SU-DHL-6 (cell line): ENCODE results near the gene LFNG.

ENCODE experiments used
- H2AFZ ChIP-seq: fragments of 200-600 bp; sonication (generic); 2 replicates; pipeline ENCODE4 v1.6.1; 2014; ENCODE audit warnings: low read depth, mild to moderate bottlenecking, moderate library complexity, mixed read lengths, antibody characterized with exemption, low read length; ENCODE audit not compliant: severe bottlenecking
- H3F3A ChIP-seq: fragments of 200-600 bp; shearing (Covaris generic); 2 replicates; pipeline ENCODE4 v1.6.0; 2016; ENCODE audit warnings: antibody characterized with exemption, mild to moderate bottlenecking; ENCODE audit not compliant: insufficient read depth
- H3K27ac ChIP-seq: fragments of 200-600 bp; sonication (generic); 2 replicates; pipeline ENCODE4 v1.5.1; 2016; ENCODE audit warnings: low read depth, mild to moderate bottlenecking, low read length, moderate library complexity, mixed read lengths
- H3K27me3 ChIP-seq: fragments of 200-600 bp; sonication (generic), shearing (Covaris generic); 2 replicates; pipeline ENCODE4 v1.6.0; 2014; ENCODE audit warnings: mild to moderate bottlenecking, low read length
- H3K36me3 ChIP-seq: fragments of 200-600 bp; sonication (generic); 2 replicates; pipeline ENCODE4 v1.6.1; 2014; ENCODE audit warnings: mild to moderate bottlenecking, low read length, mixed read lengths
- H3K4me2 ChIP-seq: fragments of 300-600, 200-600 bp; shearing (Covaris generic), sonication (generic); 2 replicates; pipeline ENCODE4 v1.6.0; 2014; ENCODE audit warnings: low read length, low read depth, mild to moderate bottlenecking; ENCODE audit not compliant: poor library complexity, severe bottlenecking
- H3K4me3 ChIP-seq: fragments of 200-600 bp; sonication (generic); 2 replicates; pipeline ENCODE4 v1.5.1; 2014; ENCODE audit warnings: antibody characterized with exemption, low read length, mild to moderate bottlenecking, mixed read lengths; ENCODE audit not compliant: insufficient read depth, poor library complexity, severe bottlenecking
- H3K79me2 ChIP-seq: fragments of 200-600 bp; sonication (generic); 2 replicates; pipeline ENCODE4 v1.6.1; 2014; ENCODE audit warnings: mild to moderate bottlenecking, low read length, moderate library complexity; ENCODE audit not compliant: insufficient read depth
- H3K9ac ChIP-seq: fragments of 200-600 bp; sonication (generic); 2 replicates; pipeline ENCODE4 v1.7.0; 2014; ENCODE audit warnings: mild to moderate bottlenecking, low read length
- H3K9me2 ChIP-seq: fragments of 200-600 bp; sonication (generic); replicated peaks from 2 replicates; pipeline ENCODE4 v1.6.1; 2014; ENCODE audit warnings: low read length; ENCODE audit not compliant: insufficient read depth
- H3K9me3 ChIP-seq: fragments of 200-600 bp; sonication (generic); 2 replicates; pipeline ENCODE4 v1.6.1; 2014; ENCODE audit warnings: low read length, mixed read lengths; ENCODE audit not compliant: insufficient read depth
- H4K20me1 ChIP-seq: fragments of 200-600 bp; sonication (generic); 2 replicates; pipeline ENCODE4 v1.6.1; 2014; ENCODE audit warnings: low read depth, mild to moderate bottlenecking, antibody characterized with exemption, low read length, moderate library complexity, mixed read lengths
- EZH2phosphoT487 ChIP-seq: fragments of 200-600 bp; sonication (generic), shearing (Covaris generic); conservative IDR thresholded peaks from 2 replicates; pipeline ENCODE4 v1.6.1; 2018; ENCODE audit warnings: mild to moderate bottlenecking, antibody characterized with exemption, low read length, moderate library complexity, mixed read lengths
- TF ChIP-seq, protein P1 (sequence below): fragments of 200-600 bp; sonication (generic); IDR thresholded peaks from one replicate; pipeline ENCODE4 v1.5.1; 2017; ENCODE audit warnings: antibody characterized with exemption, mild to moderate bottlenecking, low read length, moderate library complexity; ENCODE audit not compliant: insufficient read depth, poor library complexity, severe bottlenecking

The LFNG gene

DNA sequence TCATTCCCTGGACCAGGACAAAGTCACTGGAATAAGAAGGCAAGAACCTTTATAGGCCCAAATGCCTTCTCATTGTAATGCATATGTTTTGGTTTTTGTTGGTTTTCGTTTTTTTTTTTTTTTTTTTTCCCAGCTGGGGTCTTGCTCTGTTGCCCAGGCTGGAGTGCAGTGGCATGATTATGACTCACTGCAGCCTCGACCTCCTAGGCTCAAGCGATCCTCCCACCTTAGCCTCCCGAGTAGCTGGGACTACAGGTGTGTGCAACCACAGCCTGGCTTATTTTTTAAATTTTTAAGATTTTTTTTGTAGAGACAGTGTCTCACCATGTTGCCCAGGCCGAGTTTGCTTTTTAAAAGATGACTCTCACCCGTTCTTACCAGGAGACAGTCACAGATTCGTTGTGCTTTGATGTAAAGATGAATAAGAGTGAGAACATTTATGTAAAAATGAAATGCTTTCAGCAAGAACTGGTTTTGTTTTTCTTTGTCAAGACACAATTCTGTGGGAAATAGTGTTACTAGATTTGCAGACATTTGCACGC is 46.8 kb downstream of the LFNG start:
- H3K36me3 ChIP-seq: no peaks in the 10 kb centered on the region
- no peaks in the 10 kb centered on the region; the same call in 1 of the 2 replicates for H3F3A ChIP-seq
- TF ChIP-seq EZH2phosphoT487: no peak
- TF ChIP-seq, protein P1, sequence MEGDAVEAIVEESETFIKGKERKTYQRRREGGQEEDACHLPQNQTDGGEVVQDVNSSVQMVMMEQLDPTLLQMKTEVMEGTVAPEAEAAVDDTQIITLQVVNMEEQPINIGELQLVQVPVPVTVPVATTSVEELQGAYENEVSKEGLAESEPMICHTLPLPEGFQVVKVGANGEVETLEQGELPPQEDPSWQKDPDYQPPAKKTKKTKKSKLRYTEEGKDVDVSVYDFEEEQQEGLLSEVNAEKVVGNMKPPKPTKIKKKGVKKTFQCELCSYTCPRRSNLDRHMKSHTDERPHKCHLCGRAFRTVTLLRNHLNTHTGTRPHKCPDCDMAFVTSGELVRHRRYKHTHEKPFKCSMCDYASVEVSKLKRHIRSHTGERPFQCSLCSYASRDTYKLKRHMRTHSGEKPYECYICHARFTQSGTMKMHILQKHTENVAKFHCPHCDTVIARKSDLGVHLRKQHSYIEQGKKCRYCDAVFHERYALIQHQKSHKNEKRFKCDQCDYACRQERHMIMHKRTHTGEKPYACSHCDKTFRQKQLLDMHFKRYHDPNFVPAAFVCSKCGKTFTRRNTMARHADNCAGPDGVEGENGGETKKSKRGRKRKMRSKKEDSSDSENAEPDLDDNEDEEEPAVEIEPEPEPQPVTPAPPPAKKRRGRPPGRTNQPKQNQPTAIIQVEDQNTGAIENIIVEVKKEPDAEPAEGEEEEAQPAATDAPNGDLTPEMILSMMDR: no peak
- H3K27ac ChIP-seq: no peak overlapping the region
- no peaks in the 10 kb centered on the region for H3K27me3 ChIP-seq
- no peak overlapping the region for H2AFZ ChIP-seq
- H3K79me2 ChIP-seq: no peaks in the 10 kb centered on the region
- H3K9me3 ChIP-seq: no peaks in the 10 kb centered on the region
- H3K4me2 ChIP-seq: no peak overlapping the region
- no peaks in the 10 kb centered on the region for H3K9me2 ChIP-seq
- no peaks in the 10 kb centered on the region for H4K20me1 ChIP-seq
- H3K4me3 ChIP-seq: no peak overlapping the region
- no peak overlapping the region for H3K9ac ChIP-seq

DNA sequence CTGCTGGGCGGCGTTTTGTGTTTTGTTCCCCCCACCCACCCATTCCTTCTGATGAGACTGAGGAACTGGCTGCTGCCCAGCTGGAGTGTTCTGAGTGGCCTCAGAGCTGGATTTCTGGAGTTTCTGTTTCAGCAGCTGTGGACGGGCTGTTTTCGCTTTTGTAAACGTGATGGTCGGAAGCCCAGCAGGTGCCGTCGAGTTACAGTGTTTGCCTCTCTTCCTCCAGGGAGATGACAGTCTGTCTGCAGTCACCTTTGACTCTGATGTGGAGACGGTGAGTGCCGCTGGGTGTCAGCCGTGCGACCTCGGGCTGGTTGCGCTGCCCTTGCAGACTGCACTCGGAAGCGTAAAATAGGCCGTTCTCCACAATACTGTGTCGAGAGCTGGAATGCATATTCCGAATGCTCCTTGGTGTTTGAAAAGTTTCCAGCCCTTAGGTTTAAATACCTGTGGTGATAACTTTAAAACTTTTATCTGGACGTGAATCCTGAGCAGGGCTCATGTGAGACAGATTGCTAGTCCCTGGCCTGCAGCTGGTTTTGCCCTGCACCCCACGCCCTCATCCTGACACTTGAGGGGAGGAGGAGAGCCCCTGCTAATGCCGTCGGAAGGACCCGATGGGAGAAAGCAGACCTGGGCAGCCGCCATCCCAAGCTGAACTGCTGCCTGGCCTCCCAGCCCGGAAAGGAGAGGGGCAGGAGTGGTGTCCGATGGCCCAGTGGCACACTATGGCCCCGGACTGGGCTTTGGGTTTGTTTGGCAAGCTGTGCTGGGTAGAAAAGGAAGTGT is 47.5 kb downstream of the LFNG start:
- Histone ChIP-seq H3K4me3 (no peak overlapping the region), H3K27ac (no peak overlapping the region), H3K9me2 (no peaks in the 10 kb centered on the region), H4K20me1 (no peaks in the 10 kb centered on the region), H3K9me3 (no peaks in the 10 kb centered on the region), H3K36me3 (no peaks in the 10 kb centered on the region), H2AFZ (no peak overlapping the region), H3K79me2 (no peaks in the 10 kb centered on the region), H3K4me2 (no peak overlapping the region), H3K27me3 (no peaks in the 10 kb centered on the region), H3F3A (no peaks in the 10 kb centered on the region; the same call in 1 of the 2 replicates), H3K9ac (no peak overlapping the region)
- TF ChIP-seq EZH2phosphoT487: no peak
- TF ChIP-seq, protein P1: no peak

DNA sequence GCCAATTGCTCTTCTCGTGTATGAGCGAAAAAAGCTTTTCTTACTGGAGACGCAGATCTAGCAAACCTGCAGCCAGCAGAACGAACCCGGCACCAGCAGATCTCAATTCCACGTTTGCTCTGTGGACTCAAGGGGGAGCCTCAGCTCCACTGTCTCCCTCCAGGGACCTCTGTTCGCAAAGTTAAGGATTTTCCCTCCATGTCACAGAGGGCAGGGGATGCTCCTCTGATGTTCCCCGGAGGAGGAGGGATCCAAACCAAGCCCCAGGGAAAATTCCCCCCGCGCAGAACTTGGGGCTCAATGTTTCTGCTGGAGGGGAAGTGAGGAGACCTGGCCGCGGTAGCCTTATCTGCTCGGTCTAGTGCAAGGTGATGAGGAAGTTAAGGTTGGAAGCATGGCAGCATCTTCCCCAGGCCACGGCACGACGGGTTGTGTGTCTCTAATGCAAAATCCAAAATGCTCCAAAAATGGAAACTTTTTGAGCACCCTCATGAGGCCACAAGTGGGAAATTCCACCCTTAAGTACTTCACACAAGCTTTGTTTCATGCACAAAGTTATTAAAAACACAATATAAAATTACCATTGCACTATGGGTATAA is 48.2 kb downstream of the LFNG start:
- Histone ChIP-seq H2AFZ (no peak overlapping the region), H3K9me3 (no peaks in the 10 kb centered on the region), H3K9me2 (no peaks in the 10 kb centered on the region), H4K20me1 (no peaks in the 10 kb centered on the region), H3K4me3 (no peak overlapping the region), H3F3A (no peaks in the 10 kb centered on the region), H3K36me3 (no peaks in the 10 kb centered on the region), H3K4me2 (no peak overlapping the region), H3K27me3 (no peaks in the 10 kb centered on the region), H3K9ac (no peak overlapping the region), H3K27ac (no peak overlapping the region), H3K79me2 (no peaks in the 10 kb centered on the region)
- TF ChIP-seq EZH2phosphoT487: no peak
- TF ChIP-seq, protein P1: peak; percentile 46
